SH-SY5Y (cell line): ENCODE results near the gene GCLC.

Experiments used
- GATA2 ChIP-seq: IDR thresholded peaks from 2 replicates; pipeline ENCODE4 v1.6.1; 2011; ENCODE audit warnings: mild to moderate bottlenecking, low read depth, low read length
- GATA3 ChIP-seq: IDR thresholded peaks from 2 replicates; pipeline ENCODE4 v1.6.1; 2011; ENCODE audit warnings: low read depth, mild to moderate bottlenecking, low read length, moderate library complexity

- TF ChIP-seq GATA2 = no peak
- no peak for TF ChIP-seq GATA3
These were observed 44.1 kb upstream of the GCLC start for GRCh38 chr6:53588816-53589509.
